GM13976 (cell line): ENCODE results near the gene ZNF805.
"Not testable (repeated sequence)": the region's sequence is repeated elsewhere in the genome, so short reads cannot be mapped to it uniquely, and the experiment has no call there.

ENCODE experiments used
- DNase-seq: peaks from one replicate; pipeline ENCODE4 v3.0.0; 2012; ENCODE audit warnings: low spot score
- in situ Hi-C: fragments of 300-500 bp; cut with MboI; formaldehyde crosslinking; loops from one replicate; pipeline ENCODE4 v1.12.0; 2022; ENCODE audit warnings: low sequenced_read_pairs, mixed read lengths, inconsistent platforms; ENCODE audit not compliant: unreplicated experiment
- TF ChIP-seq, protein P1 (sequence below): IDR thresholded peaks from 2 replicates; pipeline ENCODE4 v1.5.1; 2012; ENCODE audit warnings: borderline replicate concordance, mild to moderate bottlenecking; ENCODE audit not compliant: insufficient read depth; ENCODE audit errors: extremely low read depth, missing control alignments, control extremely low read depth

ZNF805 gene

DNA sequence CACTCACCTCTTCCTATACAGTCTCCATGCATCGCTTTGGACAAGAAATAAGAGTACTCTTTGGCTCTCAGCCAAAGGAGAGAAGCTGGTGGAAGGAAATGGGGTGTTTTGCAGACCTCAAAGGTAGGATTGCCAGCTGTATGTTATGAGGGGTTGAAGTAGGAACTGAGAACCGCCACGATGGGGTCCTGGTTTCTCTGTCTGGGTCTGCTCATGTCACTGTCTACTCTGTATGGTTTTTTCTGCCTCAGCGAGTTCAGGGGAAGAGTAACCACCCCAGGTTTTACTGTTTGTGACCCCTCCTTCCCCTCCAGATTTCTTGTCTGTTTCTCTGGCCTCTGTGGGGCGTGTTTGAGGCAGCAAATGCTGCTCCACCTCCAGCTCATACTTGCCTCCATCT lies 4.1 kb downstream of the ZNF805 start:
- no peak for DNase-seq
- in situ Hi-C loops: no loop called here
- TF ChIP-seq, protein P1, sequence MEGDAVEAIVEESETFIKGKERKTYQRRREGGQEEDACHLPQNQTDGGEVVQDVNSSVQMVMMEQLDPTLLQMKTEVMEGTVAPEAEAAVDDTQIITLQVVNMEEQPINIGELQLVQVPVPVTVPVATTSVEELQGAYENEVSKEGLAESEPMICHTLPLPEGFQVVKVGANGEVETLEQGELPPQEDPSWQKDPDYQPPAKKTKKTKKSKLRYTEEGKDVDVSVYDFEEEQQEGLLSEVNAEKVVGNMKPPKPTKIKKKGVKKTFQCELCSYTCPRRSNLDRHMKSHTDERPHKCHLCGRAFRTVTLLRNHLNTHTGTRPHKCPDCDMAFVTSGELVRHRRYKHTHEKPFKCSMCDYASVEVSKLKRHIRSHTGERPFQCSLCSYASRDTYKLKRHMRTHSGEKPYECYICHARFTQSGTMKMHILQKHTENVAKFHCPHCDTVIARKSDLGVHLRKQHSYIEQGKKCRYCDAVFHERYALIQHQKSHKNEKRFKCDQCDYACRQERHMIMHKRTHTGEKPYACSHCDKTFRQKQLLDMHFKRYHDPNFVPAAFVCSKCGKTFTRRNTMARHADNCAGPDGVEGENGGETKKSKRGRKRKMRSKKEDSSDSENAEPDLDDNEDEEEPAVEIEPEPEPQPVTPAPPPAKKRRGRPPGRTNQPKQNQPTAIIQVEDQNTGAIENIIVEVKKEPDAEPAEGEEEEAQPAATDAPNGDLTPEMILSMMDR: no peak

DNA sequence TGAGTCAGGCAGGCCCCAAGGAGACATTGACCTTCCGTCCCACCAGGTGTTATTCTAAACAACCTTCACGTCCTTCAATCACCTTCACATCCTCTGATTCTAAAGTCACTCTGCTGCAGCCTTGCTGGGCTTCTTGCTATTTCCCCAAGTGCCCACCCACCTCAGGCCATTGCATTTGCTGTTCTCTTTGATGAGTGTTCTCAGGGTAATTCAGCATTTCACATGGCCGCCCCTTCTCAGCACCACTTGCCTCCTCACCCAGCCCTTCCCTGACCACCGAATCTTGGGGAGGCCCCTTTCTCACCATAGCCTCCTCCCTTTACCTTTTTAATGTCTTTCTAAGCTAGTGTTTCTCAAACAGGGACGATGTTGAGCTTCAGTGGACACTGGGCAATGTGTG lies 4.6 kb downstream of the ZNF805 start:
- in situ Hi-C loops: no loop called here
- TF ChIP-seq, protein P1: no peak
- DNase-seq: no peak

DNA sequence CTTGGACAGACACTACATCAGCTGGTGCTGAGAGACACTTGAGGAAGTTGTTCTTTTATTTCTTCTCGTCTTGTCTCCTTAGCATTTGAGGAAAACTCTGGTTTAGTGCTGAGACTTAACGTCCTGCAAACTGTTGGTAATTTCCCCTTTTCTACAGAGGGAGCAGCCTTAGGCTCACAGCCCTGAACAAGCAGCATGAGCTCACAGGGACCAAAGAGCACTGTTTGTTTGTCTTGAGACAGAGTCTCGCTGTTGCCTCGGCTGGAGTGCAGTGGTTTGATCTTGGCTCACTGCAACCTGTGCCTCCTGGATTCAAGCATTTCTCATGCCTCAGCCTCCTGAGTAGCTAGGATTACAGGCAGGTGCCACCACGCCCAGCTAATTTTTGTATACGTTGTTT lies 5.5 kb downstream of the ZNF805 start:
- DNase-seq: no peak
- in situ Hi-C loops: no loop called here
- TF ChIP-seq, protein P1: no peak

DNA sequence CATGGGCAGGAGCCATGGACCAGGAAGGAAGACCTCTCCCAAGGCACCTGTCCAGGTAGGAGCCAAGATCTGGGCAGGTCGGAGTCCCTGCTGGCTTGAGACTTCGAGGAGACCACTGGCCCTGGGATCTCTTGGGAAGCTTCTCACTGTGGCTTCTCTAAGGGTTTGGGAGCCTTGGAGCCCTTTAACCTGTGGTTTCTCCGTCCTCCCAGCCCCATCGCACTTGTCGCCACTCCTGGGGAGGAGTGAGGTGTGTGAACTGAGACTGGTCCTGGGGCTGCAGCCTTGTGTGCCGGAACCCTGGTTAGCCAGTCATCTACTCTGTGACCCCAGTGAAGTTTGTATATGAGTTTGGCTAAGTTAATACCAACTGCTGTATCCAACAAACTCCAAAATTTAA lies 8.2 kb downstream of the ZNF805 start:
- DNase-seq: no peak
- in situ Hi-C loops: no loop called here
- TF ChIP-seq, protein P1: no peak

DNA sequence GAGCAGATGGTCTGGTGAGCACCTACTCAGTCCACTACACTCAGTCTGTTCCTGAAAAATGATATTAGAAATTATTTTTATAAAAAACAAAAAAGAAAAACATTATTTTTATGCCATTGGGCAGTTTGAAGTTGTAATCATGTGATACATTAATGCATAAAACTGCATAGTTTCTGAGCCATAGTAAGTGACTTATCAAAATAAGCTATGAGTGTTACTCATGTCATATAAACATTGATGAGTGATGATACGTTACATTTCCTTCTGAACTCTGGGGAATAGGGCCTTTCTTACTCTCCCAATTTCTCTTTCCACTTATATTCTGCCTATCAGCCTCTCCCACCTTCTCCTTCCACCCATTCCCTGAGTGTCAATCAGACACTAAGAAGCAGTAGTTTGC lies 8.9 kb downstream of the ZNF805 start:
- TF ChIP-seq, protein P1: no peak

DNA sequence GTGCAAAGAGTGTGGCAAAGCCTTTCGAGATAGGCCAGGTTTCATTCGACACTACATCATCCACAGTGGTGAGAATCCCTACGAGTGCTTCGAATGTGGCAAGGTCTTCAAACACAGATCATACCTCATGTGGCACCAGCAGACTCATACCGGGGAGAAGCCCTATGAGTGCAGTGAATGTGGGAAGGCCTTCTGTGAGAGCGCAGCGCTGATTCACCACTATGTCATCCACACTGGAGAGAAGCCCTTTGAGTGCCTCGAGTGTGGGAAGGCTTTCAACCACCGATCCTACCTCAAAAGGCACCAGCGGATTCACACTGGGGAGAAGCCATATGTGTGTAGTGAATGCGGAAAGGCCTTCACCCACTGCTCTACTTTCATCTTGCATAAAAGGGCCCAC lies 13.3 kb downstream of the ZNF805 start:
- DNase-seq, in situ Hi-C loops: not testable (repeated sequence)

More for the DNA sequence above, 8.9 kb downstream of the ZNF805 start:
- DNase-seq: no peak
- in situ Hi-C loops: no loop called here

DNA sequence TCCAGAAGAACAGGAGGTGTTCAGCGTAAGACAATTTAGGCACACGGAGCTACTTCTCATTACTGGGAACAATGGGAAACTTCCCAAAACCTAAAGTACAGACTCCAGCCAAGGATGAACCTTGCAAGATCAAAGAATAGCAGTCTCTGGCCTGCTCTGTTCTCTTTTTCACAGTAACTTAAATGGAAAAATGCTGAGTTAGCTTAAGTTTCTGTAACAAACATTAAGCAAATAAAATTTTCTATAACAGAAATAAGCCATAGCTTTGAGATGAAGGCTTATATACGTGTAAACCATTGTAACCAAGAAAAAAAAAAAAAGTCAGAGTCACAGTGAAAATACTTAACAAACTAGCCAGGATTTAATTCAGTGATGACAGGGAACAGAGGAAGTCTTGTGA lies 21.6 kb downstream of the ZNF805 start:
- in situ Hi-C loops: no loop called here
- no peak for DNase-seq
- TF ChIP-seq, protein P1: no peak

DNA sequence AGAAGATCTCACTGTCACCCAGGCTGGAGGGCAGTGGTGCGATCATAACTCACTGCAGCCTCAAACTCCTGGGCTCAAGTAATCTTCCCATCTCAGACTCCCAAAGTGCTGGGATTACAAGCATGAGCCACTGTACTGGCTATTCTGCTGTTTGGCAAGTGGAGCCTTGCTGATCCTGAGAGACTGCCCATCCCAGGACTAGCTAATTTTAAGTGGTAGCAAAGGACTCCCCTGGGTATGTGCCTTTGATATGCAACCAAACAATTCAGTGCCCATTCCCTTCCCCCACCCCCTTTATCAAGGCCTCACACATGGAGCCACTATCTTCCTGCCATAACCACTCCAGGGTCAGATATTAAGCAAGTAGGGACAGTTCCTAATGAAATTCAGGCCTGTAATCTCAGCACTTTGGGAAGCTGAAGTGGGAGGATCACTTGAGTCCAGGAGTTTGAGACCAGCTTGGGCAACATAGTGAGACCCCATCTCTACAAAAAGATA lies 22.9 kb downstream of the ZNF805 start:
- in situ Hi-C loops: no loop called here
- no peak for DNase-seq
- TF ChIP-seq, protein P1: no peak
